Astrocyte of the cerebellum (primary cell): Measurements from ENCODE around the gene HSD17B2.

Experiments
- DNase-seq: peaks from one replicate; pipeline ENCODE4 v3.0.0-alpha.2; 2011; ENCODE audit warnings: low read depth
- H3K4me3 ChIP-seq: 2 replicates; pipeline ENCODE4 v1.5.1; 2011; ENCODE audit warnings: mild to moderate bottlenecking, low read depth, low read length, moderate library complexity
- CTCF ChIP-seq: IDR thresholded peaks from 2 replicates; pipeline ENCODE4 v1.5.1; 2012; ENCODE audit warnings: low read length, low read depth, moderate library complexity, mild to moderate bottlenecking; ENCODE audit errors: missing control alignments
- in situ Hi-C: cut with HindIII; loops from 2 replicates; pipeline ENCODE4 v1.10.0; 2017; ENCODE audit warnings: low sequenced_read_pairs

Gene HSD17B2

GRCh38 chr16:82024883-82025282 lies 10.2 kb upstream of the HSD17B2 start:
- no peak for TF ChIP-seq CTCF
- DNase-seq, result no peak
- H3K4me3 ChIP-seq, result no peak overlapping the region
- in situ Hi-C loops, result loop anchor here (25.0 kb wide), 1 partner anchor 612 kb away; the partner anchor contains the start of gene CDH13

GRCh38 chr16:82027629-82028064 lies 7.4 kb upstream of the HSD17B2 start:
- in situ Hi-C loops, result loop anchor here (25.0 kb wide), 1 partner anchor 610 kb away; the partner anchor contains the start of gene CDH13
- no peak for TF ChIP-seq CTCF
- DNase-seq, result no peak
- H3K4me3 ChIP-seq, result no peak overlapping the region

- DNase-seq, result peak; percentile 81
- in situ Hi-C loops, result loop anchor here (25.0 kb wide), 1 partner anchor 606 kb away; the partner anchor contains the start of gene CDH13
Observed at GRCh38 chr16:82031116-82032084, 3.7 kb upstream of the HSD17B2 start.

GRCh38 chr16:82033006-82033405 lies 2.0 kb upstream of the HSD17B2 start:
- no peak for DNase-seq
- in situ Hi-C loops, result loop anchor here (25.0 kb wide), 1 partner anchor 604 kb away; the partner anchor contains the start of gene CDH13
- H3K4me3 ChIP-seq, result no peak overlapping the region
- TF ChIP-seq CTCF, result no peak

More at GRCh38 chr16:82031116-82032084, 3.7 kb upstream of the HSD17B2 start:
- peak; percentile 80 for TF ChIP-seq CTCF
- H3K4me3 ChIP-seq, result no peak overlapping the region

GRCh38 chr16:82033683-82034300 lies 1.3 kb upstream of the HSD17B2 start:
- in situ Hi-C loops, result loop anchor here (25.0 kb wide), 1 partner anchor 604 kb away; the partner anchor contains the start of gene CDH13
- DNase-seq, result no peak
- TF ChIP-seq CTCF, result no peak
- no peak overlapping the region for H3K4me3 ChIP-seq

GRCh38 chr16:82037251-82037650 lies 2.2 kb downstream of the HSD17B2 start:
- DNase-seq, result peak; percentile 77
- no peak for TF ChIP-seq CTCF
- H3K4me3 ChIP-seq, result peak overlapping the region; percentile 56
- in situ Hi-C loops, result loop anchor here (25.0 kb wide), 1 partner anchor 600 kb away; the partner anchor contains the start of gene CDH13
